Thyroid gland (tissue), 4 donors: Measurements from ENCODE around the gene NEURL4.

Source experiments
- POLR2A ChIP-seq, 2 donors: fragments of 450-650 bp; IDR thresholded peaks; one replicate each; pipeline ENCODE4 v1.6.1; 2017; ENCODE audit warnings: antibody characterized with exemption in 2 of 2, mild to moderate bottlenecking in 2 of 2, moderate library complexity in 1 of 2
- TF ChIP-seq, protein P1 (sequence below), 6 experiments: fragments of 200-600 bp in 3 of 6; fragments of 450-650 bp in 3 of 6; sonication (generic) in 3 of 6; IDR thresholded peaks; one replicate each; pipeline ENCODE4 v1.5.1; 2016 to 2019; ENCODE audit warnings: antibody characterized with exemption in 6 of 6, mild to moderate bottlenecking in 2 of 6, inconsistent platforms in 1 of 6, moderate library complexity in 1 of 6

- TF ChIP-seq, protein P1, sequence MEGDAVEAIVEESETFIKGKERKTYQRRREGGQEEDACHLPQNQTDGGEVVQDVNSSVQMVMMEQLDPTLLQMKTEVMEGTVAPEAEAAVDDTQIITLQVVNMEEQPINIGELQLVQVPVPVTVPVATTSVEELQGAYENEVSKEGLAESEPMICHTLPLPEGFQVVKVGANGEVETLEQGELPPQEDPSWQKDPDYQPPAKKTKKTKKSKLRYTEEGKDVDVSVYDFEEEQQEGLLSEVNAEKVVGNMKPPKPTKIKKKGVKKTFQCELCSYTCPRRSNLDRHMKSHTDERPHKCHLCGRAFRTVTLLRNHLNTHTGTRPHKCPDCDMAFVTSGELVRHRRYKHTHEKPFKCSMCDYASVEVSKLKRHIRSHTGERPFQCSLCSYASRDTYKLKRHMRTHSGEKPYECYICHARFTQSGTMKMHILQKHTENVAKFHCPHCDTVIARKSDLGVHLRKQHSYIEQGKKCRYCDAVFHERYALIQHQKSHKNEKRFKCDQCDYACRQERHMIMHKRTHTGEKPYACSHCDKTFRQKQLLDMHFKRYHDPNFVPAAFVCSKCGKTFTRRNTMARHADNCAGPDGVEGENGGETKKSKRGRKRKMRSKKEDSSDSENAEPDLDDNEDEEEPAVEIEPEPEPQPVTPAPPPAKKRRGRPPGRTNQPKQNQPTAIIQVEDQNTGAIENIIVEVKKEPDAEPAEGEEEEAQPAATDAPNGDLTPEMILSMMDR (IDR thresholded peaks at IDR 0.05): no peak
- no peak for TF ChIP-seq POLR2A (IDR thresholded peaks at IDR 0.05)
Measured at GRCh38 chr17:7282752-7283321, 46.3 kb downstream of the NEURL4 start.
